OCI-LY3 (cell line): ENCODE measurements around the gene VEGFC.

Experiments
- EZH2phosphoT487 ChIP-seq: fragments of 200-600 bp; shearing (Covaris generic); IDR thresholded peaks from 2 replicates; pipeline ENCODE4 v1.6.1; 2018; ENCODE audit warnings: antibody characterized with exemption, mixed run types, low read depth
- TF ChIP-seq, protein P1 (sequence below): fragments of 200-600, 300-600 bp; sonication (generic); IDR thresholded peaks from 2 replicates; pipeline ENCODE4 v1.5.1; 2014; ENCODE audit warnings: antibody characterized with exemption, low read length, low read depth

DNA sequence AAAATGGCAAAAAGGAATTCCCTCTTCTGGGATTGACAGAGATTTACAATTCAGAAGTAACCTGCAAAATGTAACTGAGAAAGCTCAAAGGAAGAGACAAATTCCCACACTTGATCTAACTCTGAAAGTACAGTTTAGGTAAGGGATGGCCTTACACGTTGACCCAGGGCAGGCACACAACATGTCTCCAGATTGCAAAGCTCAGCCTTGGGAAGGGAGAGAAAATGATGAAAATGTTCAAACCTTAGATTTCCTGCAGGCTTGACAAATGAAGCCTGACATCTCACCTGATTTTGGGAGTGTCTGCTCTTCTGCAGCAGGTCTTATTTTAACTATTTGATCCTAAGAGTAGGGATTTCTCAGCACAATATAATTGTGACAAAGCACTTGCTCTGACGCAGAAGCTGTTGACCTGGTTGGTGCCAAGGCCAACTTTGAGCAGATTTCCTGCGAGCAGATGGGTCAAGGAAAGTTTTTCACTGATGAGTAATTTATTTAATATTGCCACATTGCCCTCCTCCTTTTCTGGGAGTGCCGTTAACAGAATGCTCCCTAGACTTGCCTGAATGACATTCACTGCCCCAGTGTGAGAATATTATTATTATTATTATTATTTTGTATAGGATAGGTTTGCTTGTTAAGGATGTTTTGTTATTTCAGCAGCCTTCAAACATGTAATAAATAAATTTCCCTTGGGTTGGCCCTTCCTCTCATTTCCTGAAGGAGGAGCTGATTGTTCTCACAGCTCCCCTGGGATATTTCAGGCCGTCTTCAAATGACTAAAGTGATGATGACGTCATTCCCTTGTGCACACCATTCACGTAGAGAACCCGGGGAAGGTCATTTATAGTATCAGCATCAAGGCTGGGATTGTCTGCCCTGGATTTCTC is 157.1 kb downstream of the VEGFC start:
- TF ChIP-seq, protein P1, sequence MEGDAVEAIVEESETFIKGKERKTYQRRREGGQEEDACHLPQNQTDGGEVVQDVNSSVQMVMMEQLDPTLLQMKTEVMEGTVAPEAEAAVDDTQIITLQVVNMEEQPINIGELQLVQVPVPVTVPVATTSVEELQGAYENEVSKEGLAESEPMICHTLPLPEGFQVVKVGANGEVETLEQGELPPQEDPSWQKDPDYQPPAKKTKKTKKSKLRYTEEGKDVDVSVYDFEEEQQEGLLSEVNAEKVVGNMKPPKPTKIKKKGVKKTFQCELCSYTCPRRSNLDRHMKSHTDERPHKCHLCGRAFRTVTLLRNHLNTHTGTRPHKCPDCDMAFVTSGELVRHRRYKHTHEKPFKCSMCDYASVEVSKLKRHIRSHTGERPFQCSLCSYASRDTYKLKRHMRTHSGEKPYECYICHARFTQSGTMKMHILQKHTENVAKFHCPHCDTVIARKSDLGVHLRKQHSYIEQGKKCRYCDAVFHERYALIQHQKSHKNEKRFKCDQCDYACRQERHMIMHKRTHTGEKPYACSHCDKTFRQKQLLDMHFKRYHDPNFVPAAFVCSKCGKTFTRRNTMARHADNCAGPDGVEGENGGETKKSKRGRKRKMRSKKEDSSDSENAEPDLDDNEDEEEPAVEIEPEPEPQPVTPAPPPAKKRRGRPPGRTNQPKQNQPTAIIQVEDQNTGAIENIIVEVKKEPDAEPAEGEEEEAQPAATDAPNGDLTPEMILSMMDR: no peak
- no peak for TF ChIP-seq EZH2phosphoT487
